ENCODE data around the gene KANK2. TPM values are rescaled to one million over a fixed set of nuclear protein-coding genes. Genes with fewer than 3 reads are reported as not detected.

KANK2 gene
- total RNA-seq (under 1 TPM; 0.23 to 0.36 TPM), polyA plus RNA-seq (not detected), total RNA-seq (0 to 0.42 (median 0.09) reads per million in 6 experiments)

- Mint-ChIP-seq H3K27me3 (peaks cover 3 to 19% (median 13%) of the 10 kb centered on the region in 5 donors), H3K4me1 (peaks cover 5 to 14% (median 8%) of the 10 kb centered on the region in 4 donors), H3K4me3 (peak within 1 kb of the TSS; percentile 65 to 86 (median 79)), H3K9me3 (no peaks in the 10 kb centered on the region), H3K27ac (peak within 1 kb of the TSS in 4 of 10 donors; percentile 11 to 48 (median 32)), H3K36me3 (no peaks in the 10 kb centered on the region)
- POLR2A ChIA-PET: no interaction called here
- ATAC-seq (peak; percentile 90 to 94), DNase-seq (peak; percentile 36 to 77 (median 68))
These were observed at the start of gene KANK2 for GRCh38 chr19:11197291-11198174. TSS of gene KANK2 (minus strand) at chr19:11197545. CDS start at chr19:11194511, 3,034 bp downstream.

DNA sequence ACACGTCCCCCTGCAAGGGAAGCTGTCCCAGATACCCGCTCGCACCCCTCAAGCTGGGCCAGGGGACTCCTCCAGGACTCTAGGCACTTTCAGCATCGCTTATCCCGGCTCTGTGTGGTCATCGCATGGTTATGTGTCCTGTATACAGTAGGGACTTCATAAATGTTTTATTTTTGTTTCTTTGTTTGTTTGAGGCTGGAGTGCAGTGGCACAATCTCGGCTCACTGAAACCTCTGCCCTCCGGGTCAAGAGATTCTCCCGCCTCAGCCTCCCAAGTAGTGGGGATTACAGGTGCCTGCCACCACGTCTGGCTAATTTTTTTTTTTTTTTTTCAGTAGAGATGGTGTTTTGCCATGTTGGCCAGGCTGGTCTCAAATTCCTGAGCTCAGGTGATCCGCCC lies 49.6 kb upstream of the KANK2 start:
- Mint-ChIP-seq H3K27me3 (peaks cover 11 to 58% (median 25%) of the 10 kb centered on the region in 5 donors), H3K4me1 (peaks cover 5 to 8% (median 5%) of the 10 kb centered on the region in 4 donors), H3K4me3 (no peak overlapping the region), H3K36me3 (peaks cover 0 to 3% (median 0%) of the 10 kb centered on the region in 3 donors), H3K9me3 (no peaks in the 10 kb centered on the region), H3K27ac (no peak overlapping the region)
- ATAC-seq (no peak), DNase-seq (no peak)
- POLR2A ChIA-PET: no interaction called here

- H3K4me3 Mint-ChIP-seq: no peak overlapping the region
- no peak overlapping the region for H3K27ac Mint-ChIP-seq
- no peak for ATAC-seq
- no peaks in the 10 kb centered on the region for H3K9me3 Mint-ChIP-seq
- H3K36me3 Mint-ChIP-seq: peaks cover 0 to 3% (median 0%) of the 10 kb centered on the region in 3 donors
- DNase-seq: no peak
- POLR2A ChIA-PET: no interaction called here
- H3K27me3 Mint-ChIP-seq: peaks cover 12 to 69% (median 33%) of the 10 kb centered on the region in 5 donors
- peaks cover 5 to 8% (median 5%) of the 10 kb centered on the region in 4 donors for H3K4me1 Mint-ChIP-seq
These were observed 47.7 kb upstream of the KANK2 start for GRCh38 chr19:11244846-11245589.

DNA sequence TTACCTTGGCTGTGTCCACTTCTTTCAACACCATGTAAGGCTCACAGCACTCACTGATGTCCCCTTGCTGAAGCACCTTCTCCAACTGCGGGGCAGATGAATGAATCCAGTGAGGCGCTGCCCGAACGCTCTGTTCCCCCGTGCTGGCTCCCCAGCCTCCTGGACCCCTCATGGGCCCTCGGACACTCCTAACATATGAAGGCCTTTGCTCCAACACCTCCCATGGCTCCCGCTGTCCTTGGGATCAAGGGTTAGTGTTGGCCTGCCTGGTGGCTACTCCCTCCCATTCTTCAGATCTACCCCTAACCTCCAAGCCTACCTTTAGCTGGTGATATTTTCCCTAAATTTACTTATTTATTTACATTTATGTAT lies 46.4 kb upstream of the KANK2 start:
- Mint-ChIP-seq H3K27me3 (peaks cover 12 to 69% (median 33%) of the 10 kb centered on the region in 5 donors), H3K9me3 (peaks cover 0 to 10% (median 4%) of the 10 kb centered on the region in 9 donors), H3K4me3 (peak overlapping the region in 5 of 10 donors; percentile 8 to 67 (median 39)), H3K4me1 (peaks cover 5 to 8% (median 5%) of the 10 kb centered on the region in 4 donors), H3K36me3 (peaks cover 3 to 4% (median 3%) of the 10 kb centered on the region in 3 donors), H3K27ac (no peak overlapping the region)
- ATAC-seq (no peak), DNase-seq (no peak)
- POLR2A ChIA-PET: no interaction called here

GRCh38 chr19:11242864-11243797 lies 45.8 kb upstream of the KANK2 start:
- Mint-ChIP-seq H3K36me3 (peaks cover 3 to 5% (median 5%) of the 10 kb centered on the region in 3 donors), H3K9me3 (peaks cover 0 to 17% (median 7%) of the 10 kb centered on the region in 9 donors), H3K27ac (no peak overlapping the region), H3K4me1 (peaks cover 5 to 8% (median 5%) of the 10 kb centered on the region in 4 donors), H3K27me3 (peaks cover 12 to 63% (median 31%) of the 10 kb centered on the region in 5 donors), H3K4me3 (peak overlapping the region in 5 of 10 donors; percentile 8 to 67 (median 39))
- peak; percentile 61 to 86 (median 75) for DNase-seq
- ATAC-seq: peak; percentile 75 to 98
- POLR2A ChIA-PET: interaction anchor here (0.6 kb wide), 1 partner anchor 283 kb away, joined by 3 read pairs; no protein-coding TSS in a partner anchor

DNA sequence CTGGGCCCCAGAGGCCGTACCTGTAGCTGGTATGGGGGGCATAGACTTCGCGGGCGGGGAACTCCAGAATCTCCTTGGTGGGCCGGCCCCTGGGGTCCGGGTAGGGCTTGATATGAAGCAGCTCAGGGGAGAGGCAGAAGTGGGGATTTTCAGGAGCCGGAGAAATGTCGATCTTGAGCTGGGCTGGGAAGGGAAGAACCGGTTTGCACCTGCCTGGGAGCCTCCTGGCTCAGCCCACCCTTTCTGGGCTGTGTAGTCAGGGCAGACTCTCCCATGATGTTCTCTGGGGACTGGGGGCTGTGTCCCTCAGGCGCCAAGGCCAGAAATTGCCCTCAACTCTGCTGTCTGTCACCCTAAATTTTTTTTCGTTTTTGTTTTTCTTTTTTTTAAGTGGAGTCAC lies 44.7 kb upstream of the KANK2 start:
- H3K9me3 Mint-ChIP-seq: peaks cover 0 to 24% (median 12%) of the 10 kb centered on the region in 9 donors
- ATAC-seq: no peak
- H3K27ac Mint-ChIP-seq: peak overlapping the region in 1 of 10 donors; percentile 52

DNA sequence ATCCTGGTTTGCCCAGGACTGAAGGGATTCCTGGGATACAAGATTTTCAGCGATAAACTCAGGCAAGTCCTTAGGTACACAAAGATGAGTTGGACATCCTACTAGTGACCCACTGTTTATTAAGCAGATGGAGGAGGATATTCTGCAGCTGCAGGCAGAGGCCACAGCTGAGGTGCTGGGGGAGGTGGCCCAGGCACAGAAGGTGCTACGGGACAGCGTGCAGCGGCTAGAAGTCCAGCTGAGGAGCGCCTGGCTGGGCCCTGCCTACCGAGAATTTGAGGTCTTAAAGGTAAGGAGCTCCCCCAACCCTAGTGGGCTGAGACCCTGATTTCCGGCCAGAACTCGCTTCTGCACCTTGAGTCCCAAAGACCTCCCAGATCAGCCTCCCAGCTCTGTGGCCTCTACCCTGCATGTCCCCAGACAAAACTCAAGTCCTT lies 42.7 kb upstream of the KANK2 start:
- peaks cover 3 to 8% (median 5%) of the 10 kb centered on the region in 4 donors for H3K4me1 Mint-ChIP-seq
- POLR2A ChIA-PET: no interaction called here
- peak overlapping the region in 1 of 10 donors; percentile 44 for H3K27ac Mint-ChIP-seq
- H3K36me3 Mint-ChIP-seq: peaks cover 0 to 5% (median 5%) of the 10 kb centered on the region in 3 donors
- H3K27me3 Mint-ChIP-seq: peaks cover 7 to 37% (median 19%) of the 10 kb centered on the region in 5 donors
- ATAC-seq (no peak), DNase-seq (no peak)
- no peak overlapping the region for H3K4me3 Mint-ChIP-seq
- peaks cover 0 to 25% (median 12%) of the 10 kb centered on the region in 9 donors for H3K9me3 Mint-ChIP-seq

More for the DNA sequence above, 44.7 kb upstream of the KANK2 start:
- no peak for DNase-seq
- Mint-ChIP-seq H3K4me3 (no peak overlapping the region), H3K27me3 (peaks cover 12 to 56% (median 29%) of the 10 kb centered on the region in 5 donors), H3K4me1 (peaks cover 5 to 8% (median 5%) of the 10 kb centered on the region in 4 donors), H3K36me3 (peaks cover 3 to 5% (median 5%) of the 10 kb centered on the region in 3 donors)
- POLR2A ChIA-PET: interaction anchor here (0.5 to 0.6 kb wide), 2 partner anchors 282 to 1719 kb away, joined by 3 read pairs; no protein-coding TSS in a partner anchor

DNA sequence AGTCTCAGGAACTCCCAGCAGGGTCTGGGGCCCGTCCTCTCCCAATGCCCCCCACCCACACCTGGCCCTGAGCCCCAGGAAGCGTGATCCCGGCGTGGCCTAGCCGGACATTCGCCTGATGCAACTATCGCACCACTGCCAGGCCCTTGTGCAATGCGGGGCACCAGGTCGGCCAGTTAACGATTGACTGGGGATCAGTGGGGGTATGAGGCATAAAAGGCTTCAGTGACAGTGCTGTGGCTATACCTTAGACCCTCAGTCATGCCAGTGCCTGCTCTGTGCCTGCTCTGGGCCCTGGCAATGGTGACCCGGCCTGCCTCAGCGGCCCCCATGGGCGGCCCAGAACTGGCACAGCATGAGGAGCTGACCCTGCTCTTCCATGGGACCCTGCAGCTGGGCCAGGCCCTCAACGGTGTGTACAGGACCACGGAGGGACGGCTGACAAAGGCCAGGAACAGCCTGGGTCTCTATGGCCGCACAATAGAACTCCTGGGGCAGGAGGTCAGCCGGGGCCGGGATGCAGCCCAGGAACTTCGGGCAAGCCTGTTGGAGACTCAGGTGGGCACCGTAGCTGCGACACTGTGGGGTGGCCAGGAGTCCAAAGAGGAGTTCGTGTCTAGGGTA lies 42.1 kb upstream of the KANK2 start, which contains the start of gene ANGPTL8:
ANGPTL8 (plus strand) TSS at position 243 of the 624 bp plus-strand sequence; CDS start at position 262, 19 bp downstream.
- peaks cover 0 to 25% (median 12%) of the 10 kb centered on the region in 9 donors for H3K9me3 Mint-ChIP-seq
- H3K4me1 Mint-ChIP-seq: peaks cover 3 to 8% (median 5%) of the 10 kb centered on the region in 4 donors
- H3K36me3 Mint-ChIP-seq: peaks cover 0 to 5% (median 5%) of the 10 kb centered on the region in 3 donors
- H3K27ac Mint-ChIP-seq: peak within 1 kb of the TSS in 1 of 10 donors; percentile 44
- POLR2A ChIA-PET: no interaction called here
- ATAC-seq (no peak), DNase-seq (no peak)
- H3K27me3 Mint-ChIP-seq: peaks cover 7 to 34% (median 19%) of the 10 kb centered on the region in 5 donors
- no peak within 1 kb of the TSS for H3K4me3 Mint-ChIP-seq

GRCh38 chr19:11238781-11239376 lies 41.5 kb upstream of the KANK2 start:
- peaks cover 7 to 30% (median 18%) of the 10 kb centered on the region in 5 donors for H3K27me3 Mint-ChIP-seq
- DNase-seq: no peak
- POLR2A ChIA-PET: no interaction called here
- H3K4me3 Mint-ChIP-seq: no peak overlapping the region
- H3K27ac Mint-ChIP-seq: no peak overlapping the region
- H3K9me3 Mint-ChIP-seq: peaks cover 0 to 25% (median 12%) of the 10 kb centered on the region in 9 donors
- peaks cover 0 to 5% (median 5%) of the 10 kb centered on the region in 3 donors for H3K36me3 Mint-ChIP-seq
- peaks cover 3 to 6% (median 5%) of the 10 kb centered on the region in 4 donors for H3K4me1 Mint-ChIP-seq
- no peak for ATAC-seq

GRCh38 chr19:11238041-11238440 lies 40.7 kb upstream of the KANK2 start:
- H3K4me1 Mint-ChIP-seq: no peaks in the 10 kb centered on the region
- peaks cover 0 to 25% (median 12%) of the 10 kb centered on the region in 9 donors for H3K9me3 Mint-ChIP-seq
- peaks cover 0 to 5% (median 5%) of the 10 kb centered on the region in 3 donors for H3K36me3 Mint-ChIP-seq
- POLR2A ChIA-PET: no interaction called here
- no peak for ATAC-seq
- no peak overlapping the region for H3K27ac Mint-ChIP-seq
- DNase-seq: no peak
- H3K27me3 Mint-ChIP-seq: peaks cover 3 to 22% (median 13%) of the 10 kb centered on the region in 5 donors
- no peak overlapping the region for H3K4me3 Mint-ChIP-seq

- Mint-ChIP-seq H3K36me3 (peaks cover 0 to 5% (median 5%) of the 10 kb centered on the region in 3 donors), H3K27ac (no peak overlapping the region), H3K27me3 (peaks cover 2 to 15% (median 8%) of the 10 kb centered on the region in 5 donors), H3K4me3 (no peak overlapping the region), H3K9me3 (peaks cover 0 to 25% (median 12%) of the 10 kb centered on the region in 9 donors), H3K4me1 (no peaks in the 10 kb centered on the region)
- ATAC-seq (no peak), DNase-seq (no peak)
- POLR2A ChIA-PET: no interaction called here
These were observed 40.0 kb upstream of the KANK2 start for GRCh38 chr19:11237321-11237720.
